Calu3 (cell line): ENCODE results near the gene LIX1L. TPM values are rescaled to one million over a fixed set of nuclear protein-coding genes. Genes with fewer than 3 reads are reported as not detected.

Experiments
- BruUV-seq: library from RNA; stranded (reverse); fragments of 400-500 nt; replicated peaks from 2 replicates; lab custom pipeline; 2021; lab: Mats Ljungman, UMichigan
- CTCF ChIA-PET: fragments of 300-600 bp; sonication (Branson Sonifier 250); formaldehyde crosslinking; loops from one replicate; lab custom pipeline; 2022; ENCODE audit warnings: antibody characterized with exemption; lab: Charles Lee
- DNase-seq: peaks from one replicate; pipeline ENCODE4 v3.0.0; 2022
- H3K27ac Mint-ChIP-seq: one replicate; pipeline ENCODE4 v1.8.0; 2022; ENCODE audit warnings: mixed read lengths; ENCODE audit not compliant: unreplicated experiment
- H3K27me3 Mint-ChIP-seq: one replicate; pipeline ENCODE4 v1.8.0; 2022; ENCODE audit warnings: mixed read lengths; ENCODE audit not compliant: unreplicated experiment
- H3K36me3 Mint-ChIP-seq: one replicate; pipeline ENCODE4 v1.8.0; 2022; ENCODE audit warnings: mild to moderate bottlenecking, moderate library complexity, mixed read lengths; ENCODE audit not compliant: insufficient read depth, unreplicated experiment
- H3K4me1 Mint-ChIP-seq: one replicate; pipeline ENCODE4 v1.8.0; 2022; ENCODE audit warnings: mild to moderate bottlenecking, low read depth, mixed read lengths; ENCODE audit not compliant: unreplicated experiment
- H3K4me3 Mint-ChIP-seq: one replicate; pipeline ENCODE4 v1.8.0; 2022; ENCODE audit warnings: mild to moderate bottlenecking, low read depth, moderate library complexity, mixed read lengths; ENCODE audit not compliant: unreplicated experiment
- H3K9me3 Mint-ChIP-seq: one replicate; pipeline ENCODE4 v1.8.0; 2022; ENCODE audit warnings: low read depth, mixed read lengths; ENCODE audit not compliant: unreplicated experiment
- intact Hi-C: fragments of 100-400 bp; cut with micrococcal nuclease; formaldehyde crosslinking; loops from one replicate; pipeline ENCODE4 v1.10.0; 2022; ENCODE audit not compliant: unreplicated experiment
- total RNA-seq: library from RNA; stranded (reverse); gene quantifications from 2 replicates; pipeline ENCODE4 v1.2.3, GENCODE V29; 2022
- TF ChIP-seq, protein P1 (sequence below): fragments of 200-600 bp; IDR thresholded peaks from one replicate; pipeline ENCODE4 v1.8.0; 2022; ENCODE audit warnings: antibody characterized with exemption; ENCODE audit not compliant: unreplicated experiment

The LIX1L gene
- total RNA-seq, 1 experiment from 2014 or later, result 7.2 TPM

DNA sequence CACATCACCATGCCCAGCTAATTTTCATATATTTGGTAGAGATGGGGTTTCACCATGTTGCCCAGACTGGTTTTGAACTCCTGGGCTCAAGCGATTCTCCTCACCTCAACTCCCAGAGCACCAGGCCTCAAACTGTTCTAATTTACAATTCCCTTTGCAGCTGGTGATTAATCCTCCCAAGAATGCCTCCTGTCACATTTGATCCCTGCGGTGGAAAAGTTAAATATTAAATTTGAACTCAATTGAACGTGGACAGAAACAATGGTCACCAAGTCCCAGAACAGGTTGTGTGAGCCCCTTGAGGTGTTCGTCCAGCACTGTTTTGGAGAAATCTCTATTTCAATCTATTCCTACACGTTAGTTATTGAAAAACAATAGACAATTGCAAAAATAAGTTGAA lies 70.2 kb downstream of the LIX1L start:
- H3K4me1 Mint-ChIP-seq, result peaks cover 69% of the 10 kb centered on the region
- CTCF ChIA-PET, result interaction anchor here (0.6 to 2.0 kb wide), 5 partner anchors 9 to 107 kb away, joined by 4 to 16 read pairs (median 5); partner anchors contain the start of genes NUDT17 and PIAS3
- intact Hi-C loops, result loop anchor here (2.0 kb wide), 1 partner anchor 29 kb away; the partner anchor contains the start of gene PIAS3
- peak overlapping the region; percentile 81 for H3K27ac Mint-ChIP-seq
- no peaks in the 10 kb centered on the region for H3K9me3 Mint-ChIP-seq
- peaks cover 20% of the 10 kb centered on the region for H3K27me3 Mint-ChIP-seq
- TF ChIP-seq, protein P1, sequence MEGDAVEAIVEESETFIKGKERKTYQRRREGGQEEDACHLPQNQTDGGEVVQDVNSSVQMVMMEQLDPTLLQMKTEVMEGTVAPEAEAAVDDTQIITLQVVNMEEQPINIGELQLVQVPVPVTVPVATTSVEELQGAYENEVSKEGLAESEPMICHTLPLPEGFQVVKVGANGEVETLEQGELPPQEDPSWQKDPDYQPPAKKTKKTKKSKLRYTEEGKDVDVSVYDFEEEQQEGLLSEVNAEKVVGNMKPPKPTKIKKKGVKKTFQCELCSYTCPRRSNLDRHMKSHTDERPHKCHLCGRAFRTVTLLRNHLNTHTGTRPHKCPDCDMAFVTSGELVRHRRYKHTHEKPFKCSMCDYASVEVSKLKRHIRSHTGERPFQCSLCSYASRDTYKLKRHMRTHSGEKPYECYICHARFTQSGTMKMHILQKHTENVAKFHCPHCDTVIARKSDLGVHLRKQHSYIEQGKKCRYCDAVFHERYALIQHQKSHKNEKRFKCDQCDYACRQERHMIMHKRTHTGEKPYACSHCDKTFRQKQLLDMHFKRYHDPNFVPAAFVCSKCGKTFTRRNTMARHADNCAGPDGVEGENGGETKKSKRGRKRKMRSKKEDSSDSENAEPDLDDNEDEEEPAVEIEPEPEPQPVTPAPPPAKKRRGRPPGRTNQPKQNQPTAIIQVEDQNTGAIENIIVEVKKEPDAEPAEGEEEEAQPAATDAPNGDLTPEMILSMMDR, result no peak
- BruUV-seq, result no TSS peak
- H3K4me3 Mint-ChIP-seq, result peak overlapping the region; percentile 56
- peaks cover 17% of the 10 kb centered on the region for H3K36me3 Mint-ChIP-seq
- peak; percentile 67 for DNase-seq

DNA sequence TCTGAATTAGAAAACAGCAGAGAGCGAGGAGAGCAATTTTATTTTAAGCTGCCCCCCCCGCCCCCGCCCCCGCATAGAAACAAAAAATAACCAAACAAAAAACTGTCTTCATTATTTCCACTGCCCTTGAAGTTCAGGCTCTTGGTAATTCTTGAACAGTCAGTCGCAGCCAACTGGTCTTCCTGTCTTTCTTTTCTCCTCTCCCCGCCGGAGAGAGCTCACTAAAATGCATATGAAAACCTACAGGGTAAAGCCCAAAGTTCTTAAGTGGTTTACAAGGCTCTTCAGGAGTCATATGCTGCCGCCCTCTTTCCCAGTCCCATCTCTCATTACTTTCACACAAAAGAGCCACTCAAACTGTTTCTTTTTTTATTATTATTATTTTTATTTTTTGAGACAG lies 71.0 kb downstream of the LIX1L start:
- no peak for DNase-seq
- BruUV-seq, result no TSS peak
- Mint-ChIP-seq H3K27me3 (peaks cover 20% of the 10 kb centered on the region), H3K4me3 (no peak overlapping the region), H3K36me3 (peaks cover 17% of the 10 kb centered on the region), H3K4me1 (peaks cover 60% of the 10 kb centered on the region), H3K9me3 (no peaks in the 10 kb centered on the region), H3K27ac (no peak overlapping the region)
- intact Hi-C loops, result loop anchor here (2.0 kb wide), 1 partner anchor 28 kb away; the partner anchor contains the start of gene PIAS3
- CTCF ChIA-PET, result interaction anchor here (0.6 to 2.0 kb wide), 6 partner anchors 8 to 130 kb away, joined by 4 to 16 read pairs (median 8); partner anchors contain the start of genes NUDT17 and PIAS3
- TF ChIP-seq, protein P1, result no peak

DNA sequence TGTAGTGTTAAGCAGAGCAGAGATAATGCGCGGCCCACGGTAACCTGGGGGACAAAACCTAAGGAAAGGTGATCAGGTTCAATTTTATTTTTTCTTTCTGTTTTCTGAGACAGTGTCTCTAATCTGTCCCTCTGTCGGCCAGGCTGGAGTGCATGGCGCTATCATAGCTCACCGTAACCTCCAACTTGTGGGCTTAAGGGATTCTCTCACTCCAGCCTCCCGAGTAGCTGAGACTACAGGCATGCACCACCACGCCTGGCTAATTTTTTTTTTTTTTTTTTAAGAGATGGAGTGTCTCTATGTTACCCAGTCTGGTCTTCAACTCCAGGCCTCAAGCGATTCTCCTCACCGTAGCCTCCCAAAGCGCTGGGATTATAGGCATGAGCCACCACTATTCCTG lies 71.4 kb downstream of the LIX1L start:
- Mint-ChIP-seq H3K36me3 (peaks cover 17% of the 10 kb centered on the region), H3K9me3 (no peaks in the 10 kb centered on the region), H3K4me1 (peaks cover 58% of the 10 kb centered on the region), H3K4me3 (peak overlapping the region; percentile 43), H3K27ac (no peak overlapping the region), H3K27me3 (peaks cover 20% of the 10 kb centered on the region)
- TF ChIP-seq, protein P1, result no peak
- DNase-seq, result no peak
- CTCF ChIA-PET, result interaction anchor here (1.9 to 2.0 kb wide), 3 partner anchors 27 to 41 kb away, joined by 7 to 16 read pairs (median 8); partner anchors contain the start of genes NUDT17 and PIAS3
- no TSS peak for BruUV-seq
- intact Hi-C loops, result loop anchor here (2.0 kb wide), 1 partner anchor 28 kb away; the partner anchor contains the start of gene PIAS3

DNA sequence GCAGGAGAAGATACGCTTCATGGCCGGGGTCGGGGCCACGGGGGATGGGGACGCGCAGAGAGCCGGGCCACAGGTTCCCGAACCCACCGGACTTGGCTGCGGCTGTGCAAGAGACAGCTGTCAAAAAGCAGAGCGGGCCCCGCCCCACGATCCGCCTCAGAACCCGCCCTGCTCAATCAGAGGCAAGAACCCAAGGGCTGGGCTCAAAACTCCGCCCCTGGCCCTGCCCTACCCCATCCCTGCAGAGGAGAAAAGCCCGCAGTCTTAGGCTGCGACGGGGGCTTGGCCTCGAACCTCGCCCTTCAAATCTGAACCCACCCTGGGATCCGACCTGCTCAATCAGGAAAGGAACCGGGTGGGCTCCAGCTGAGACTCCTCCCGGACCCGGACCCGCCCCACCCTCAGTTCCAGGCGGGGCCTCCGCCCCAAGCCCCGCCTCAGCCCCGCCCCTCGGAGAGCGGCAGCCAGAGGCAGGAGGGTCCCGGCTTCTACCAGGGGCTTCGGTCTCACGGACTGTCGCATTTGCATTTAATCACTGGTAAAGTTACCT lies 72.0 kb downstream of the LIX1L start, which contains the start of gene ANKRD35:
TSS of gene ANKRD35 (minus strand) at position 129 of the 550 bp plus-strand sequence. CDS start at position 21, 108 bp downstream.
- no peak within 1 kb of the TSS for H3K27ac Mint-ChIP-seq
- CTCF ChIA-PET, result interaction anchor here (0.7 to 1.9 kb wide), 3 partner anchors 27 to 72 kb away, joined by 3 to 8 read pairs (median 3); partner anchors contain the start of genes NUDT17 and PIAS3
- TF ChIP-seq, protein P1, result no peak
- peaks cover 52% of the 10 kb centered on the region for H3K4me1 Mint-ChIP-seq
- DNase-seq, result peak; percentile 87
- peaks cover 20% of the 10 kb centered on the region for H3K27me3 Mint-ChIP-seq
- intact Hi-C loops, result loop anchor here (2.0 kb wide), 1 partner anchor 27 kb away; the partner anchor contains the start of gene PIAS3
- no TSS peak for BruUV-seq
- peaks cover 17% of the 10 kb centered on the region for H3K36me3 Mint-ChIP-seq
- H3K9me3 Mint-ChIP-seq, result no peaks in the 10 kb centered on the region
- H3K4me3 Mint-ChIP-seq, result peak within 1 kb of the TSS; percentile 43
